Erythroblast (primary cell): ENCODE measurements around the gene SGF29.

Source experiments
- GATA1 ChIP-seq: IDR thresholded peaks from 2 replicates; pipeline ENCODE4 v1.6.1; 2011; ENCODE audit warnings: low read depth, mild to moderate bottlenecking, control low read depth, low read length, moderate library complexity
- POLR2A ChIP-seq: IDR thresholded peaks from 2 replicates; pipeline ENCODE4 v1.6.1; 2011; ENCODE audit warnings: mild to moderate bottlenecking, low read length

DNA sequence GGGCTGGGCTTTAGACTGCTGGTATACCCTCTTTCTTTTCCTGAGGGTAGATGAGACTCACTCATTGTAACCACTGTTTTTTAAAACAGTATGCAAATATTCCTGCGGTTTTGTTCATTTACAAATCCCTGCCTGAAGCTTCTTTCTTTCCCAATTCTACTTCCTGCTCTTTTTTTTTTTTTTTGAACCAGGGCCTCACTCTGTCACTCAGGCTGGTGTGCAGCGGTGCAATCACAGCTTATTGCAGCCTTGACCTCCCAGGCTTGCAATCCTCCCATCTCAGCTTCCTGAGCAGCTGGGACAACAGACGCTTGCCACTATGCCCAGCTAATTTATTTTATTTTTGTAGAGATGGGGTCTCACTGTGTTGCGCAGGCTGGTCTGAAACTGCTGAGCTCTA lies 64.2 kb downstream of the SGF29 start:
- TF ChIP-seq POLR2A (no peak), GATA1 (no peak)
